ENCODE results near the gene RAB3B.
"Not testable (repeated sequence)": the region's sequence is repeated elsewhere in the genome, so short reads cannot be mapped to it uniquely, and the experiment has no call there.

Gene RAB3B

DNA sequence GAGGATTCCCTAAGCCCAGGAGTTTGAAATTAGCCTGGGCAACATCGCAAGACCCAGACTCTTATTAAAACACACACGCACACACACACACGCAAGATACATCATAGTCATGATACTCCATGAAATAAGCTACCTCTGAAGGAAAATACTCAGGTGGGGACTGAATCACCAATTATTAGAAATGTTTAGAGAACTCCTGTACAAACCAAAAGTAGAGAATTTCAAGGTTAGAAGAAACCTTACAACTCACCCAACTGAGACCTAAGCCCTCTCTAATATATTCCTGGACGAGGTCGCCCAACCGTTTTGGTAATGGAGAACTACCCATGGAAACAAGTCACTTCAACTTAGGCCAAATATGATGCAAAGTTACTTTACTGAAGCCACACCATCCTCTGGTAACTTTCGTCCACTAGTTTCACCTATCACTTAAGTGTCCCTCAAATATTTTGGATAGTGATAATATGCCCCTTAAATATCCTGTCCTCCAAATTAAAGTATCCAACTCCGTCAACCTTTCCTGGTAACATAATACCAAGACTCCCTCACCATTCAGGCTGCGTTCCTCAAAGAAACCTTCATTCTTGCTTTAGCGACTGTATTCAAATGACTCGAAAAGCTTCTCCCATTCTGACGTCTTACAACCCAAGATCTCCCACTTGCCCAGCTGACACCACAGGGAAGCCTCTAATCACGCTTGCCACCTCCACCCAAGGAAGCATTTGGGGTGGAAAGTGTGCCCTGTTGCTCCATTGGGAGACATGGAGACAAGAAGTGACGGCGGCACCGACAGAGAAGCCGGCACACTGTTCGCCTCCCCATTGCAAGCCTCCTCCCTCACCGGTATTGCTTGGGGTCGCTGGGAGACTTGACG, 112.8 kb downstream of the RAB3B start:
- no peak overlapping the region for H2AFZ ChIP-seq (ENCODE audit: low read length)

DNA sequence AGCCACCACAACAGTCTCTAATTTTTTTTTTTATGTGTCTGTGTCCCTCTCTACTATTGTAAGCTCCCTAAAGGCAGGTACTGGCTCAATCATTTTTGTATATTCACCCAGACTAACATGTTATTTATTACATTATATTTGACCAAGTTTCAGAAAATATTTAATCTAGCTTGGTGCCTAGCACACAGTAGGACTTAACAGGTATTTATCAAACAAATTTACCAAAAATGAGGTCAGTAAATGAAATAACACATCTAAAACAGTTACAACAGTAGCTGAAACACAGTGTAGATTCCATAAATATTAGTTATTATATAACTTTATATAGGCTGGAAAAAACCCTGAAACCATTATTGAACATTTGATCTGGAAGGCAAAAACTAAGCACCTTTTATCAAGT, 114.7 kb downstream of the RAB3B start:
- Histone ChIP-seq H3K27me3 (ENCODE audit: insufficient read depth, low read length) (no peaks in the 10 kb centered on the region), H3K4me1 (ENCODE audit: insufficient read depth, low read length, severe bottlenecking) (peaks cover 47% of the 10 kb centered on the region), H4K20me1 (ENCODE audit: insufficient read depth, low read length) (no peaks in the 10 kb centered on the region; the same call in 1 of the 2 replicates), H3K9me2 (ENCODE audit: low read depth, low read length) (no peaks in the 10 kb centered on the region), H3K27ac (ENCODE audit: low read depth, low read length, poor library complexity, severe bottlenecking) (no peak overlapping the region), H3K9ac (ENCODE audit: low read length) (no peak overlapping the region), H3K36me3 (ENCODE audit: insufficient read depth, low read length) (peaks cover 27% of the 10 kb centered on the region), H3K4me3 (ENCODE audit: low read depth, low read length, poor library complexity, severe bottlenecking) (peak overlapping the region; percentile 35), H3K79me2 (ENCODE audit: insufficient read depth, low read length) (peaks cover 66% of the 10 kb centered on the region), H3F3A (ENCODE audit: insufficient read depth, low read length) (no peaks in the 10 kb centered on the region), H3K9me3 (ENCODE audit: low read length) (no peaks in the 10 kb centered on the region), H2AFZ (ENCODE audit: low read length) (no peak overlapping the region), H3K4me2 (ENCODE audit: low read length) (peak overlapping the region; percentile 84)
- no peak for TF ChIP-seq EZH2 (IDR thresholded peaks at IDR 0.05; ENCODE audit: borderline replicate concordance, low read length)
- TF ChIP-seq, protein P1, sequence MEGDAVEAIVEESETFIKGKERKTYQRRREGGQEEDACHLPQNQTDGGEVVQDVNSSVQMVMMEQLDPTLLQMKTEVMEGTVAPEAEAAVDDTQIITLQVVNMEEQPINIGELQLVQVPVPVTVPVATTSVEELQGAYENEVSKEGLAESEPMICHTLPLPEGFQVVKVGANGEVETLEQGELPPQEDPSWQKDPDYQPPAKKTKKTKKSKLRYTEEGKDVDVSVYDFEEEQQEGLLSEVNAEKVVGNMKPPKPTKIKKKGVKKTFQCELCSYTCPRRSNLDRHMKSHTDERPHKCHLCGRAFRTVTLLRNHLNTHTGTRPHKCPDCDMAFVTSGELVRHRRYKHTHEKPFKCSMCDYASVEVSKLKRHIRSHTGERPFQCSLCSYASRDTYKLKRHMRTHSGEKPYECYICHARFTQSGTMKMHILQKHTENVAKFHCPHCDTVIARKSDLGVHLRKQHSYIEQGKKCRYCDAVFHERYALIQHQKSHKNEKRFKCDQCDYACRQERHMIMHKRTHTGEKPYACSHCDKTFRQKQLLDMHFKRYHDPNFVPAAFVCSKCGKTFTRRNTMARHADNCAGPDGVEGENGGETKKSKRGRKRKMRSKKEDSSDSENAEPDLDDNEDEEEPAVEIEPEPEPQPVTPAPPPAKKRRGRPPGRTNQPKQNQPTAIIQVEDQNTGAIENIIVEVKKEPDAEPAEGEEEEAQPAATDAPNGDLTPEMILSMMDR (IDR thresholded peaks at IDR 0.05; ENCODE audit: low read length) = no peak

More for the DNA sequence above, 112.8 kb downstream of the RAB3B start:
- H3K9me3 ChIP-seq (ENCODE audit: low read length) = no peaks in the 10 kb centered on the region
- H3K9me2 ChIP-seq (ENCODE audit: low read depth, low read length) = no peaks in the 10 kb centered on the region
- peak overlapping the region; percentile 84 for H3K4me2 ChIP-seq (ENCODE audit: low read length)
- H3K27ac ChIP-seq (ENCODE audit: low read depth, low read length, poor library complexity, severe bottlenecking) = peak overlapping the region; percentile 80
- no peak for TF ChIP-seq EZH2 (IDR thresholded peaks at IDR 0.05; ENCODE audit: borderline replicate concordance, low read length)
- TF ChIP-seq, protein P1 (IDR thresholded peaks at IDR 0.05; ENCODE audit: low read length) = no peak
- H3K4me1 ChIP-seq (ENCODE audit: insufficient read depth, low read length, severe bottlenecking) = peaks cover 47% of the 10 kb centered on the region
- H4K20me1 ChIP-seq (ENCODE audit: insufficient read depth, low read length) = no peaks in the 10 kb centered on the region; the same call in 1 of the 2 replicates
- H3K9ac ChIP-seq (ENCODE audit: low read length) = peak overlapping the region; percentile 98
- peaks cover 26% of the 10 kb centered on the region for H3K36me3 ChIP-seq (ENCODE audit: insufficient read depth, low read length)
- peak overlapping the region; percentile 96 for H3K4me3 ChIP-seq (ENCODE audit: low read depth, low read length, poor library complexity, severe bottlenecking)
- H3K27me3 ChIP-seq (ENCODE audit: insufficient read depth, low read length) = no peaks in the 10 kb centered on the region
- peaks cover 56% of the 10 kb centered on the region for H3K79me2 ChIP-seq (ENCODE audit: insufficient read depth, low read length)
- H3F3A ChIP-seq (ENCODE audit: insufficient read depth, low read length) = no peaks in the 10 kb centered on the region

DNA sequence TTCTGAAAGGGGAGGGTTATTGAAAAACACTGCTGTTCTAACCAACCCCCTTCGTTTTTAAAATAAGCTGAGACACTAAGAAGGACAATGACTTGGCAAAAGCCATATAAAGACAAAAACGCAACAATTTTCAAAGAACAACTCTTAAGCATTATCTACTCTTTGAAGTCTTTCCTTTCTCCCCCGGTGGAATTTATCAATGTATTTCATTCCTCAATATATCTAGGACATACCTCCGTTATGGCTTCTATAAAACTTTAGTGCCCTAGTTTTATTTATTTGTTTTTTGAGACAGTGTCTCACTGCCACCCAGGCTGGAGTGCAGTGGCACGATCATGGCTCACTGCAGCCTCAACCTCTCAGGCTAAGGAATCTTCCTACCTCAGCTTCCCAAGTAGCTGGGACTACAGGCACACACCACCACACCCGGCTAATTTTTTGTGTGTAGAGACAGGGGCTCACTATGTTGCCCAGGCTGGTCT, 115.2 kb downstream of the RAB3B start:
- H3F3A ChIP-seq (ENCODE audit: insufficient read depth, low read length) = no peaks in the 10 kb centered on the region
- peak overlapping the region; percentile 35 for H3K4me3 ChIP-seq (ENCODE audit: low read depth, low read length, poor library complexity, severe bottlenecking)
- TF ChIP-seq, protein P1 (IDR thresholded peaks at IDR 0.05; ENCODE audit: low read length) = no peak
- TF ChIP-seq EZH2 (IDR thresholded peaks at IDR 0.05; ENCODE audit: borderline replicate concordance, low read length) = no peak
- no peak overlapping the region; the same call in 1 of the 2 replicates for H3K9ac ChIP-seq (ENCODE audit: low read length)
- H3K27me3 ChIP-seq (ENCODE audit: insufficient read depth, low read length) = no peaks in the 10 kb centered on the region
- no peaks in the 10 kb centered on the region for H3K9me3 ChIP-seq (ENCODE audit: low read length)
- H4K20me1 ChIP-seq (ENCODE audit: insufficient read depth, low read length) = no peaks in the 10 kb centered on the region; the same call in 1 of the 2 replicates
- H3K9me2 ChIP-seq (ENCODE audit: low read depth, low read length) = no peaks in the 10 kb centered on the region
- no peak overlapping the region for H2AFZ ChIP-seq (ENCODE audit: low read length)
- H3K36me3 ChIP-seq (ENCODE audit: insufficient read depth, low read length) = peaks cover 27% of the 10 kb centered on the region
- H3K4me1 ChIP-seq (ENCODE audit: insufficient read depth, low read length, severe bottlenecking) = peaks cover 46% of the 10 kb centered on the region
- H3K79me2 ChIP-seq (ENCODE audit: insufficient read depth, low read length) = peaks cover 71% of the 10 kb centered on the region
- no peak overlapping the region for H3K27ac ChIP-seq (ENCODE audit: low read depth, low read length, poor library complexity, severe bottlenecking)
- H3K4me2 ChIP-seq (ENCODE audit: low read length) = peak overlapping the region; percentile 84

DNA sequence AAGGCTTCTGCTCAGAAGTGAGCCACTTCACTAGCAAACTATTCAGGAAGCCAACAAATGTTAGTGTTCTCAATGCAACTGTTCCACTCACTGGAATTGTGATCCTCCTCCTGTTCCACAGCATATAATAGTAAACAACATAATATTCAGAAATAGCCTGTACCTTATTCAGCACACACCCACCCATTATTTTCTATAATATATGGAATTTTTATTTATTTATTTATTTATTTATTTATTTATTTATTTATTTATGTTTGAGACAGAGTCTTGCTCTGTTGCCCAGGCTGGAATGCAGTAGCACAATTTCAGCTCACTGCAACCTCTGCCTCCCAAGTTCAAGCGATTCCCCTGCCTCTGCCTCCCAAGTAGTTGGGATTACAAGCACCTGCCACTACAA, 117.2 kb downstream of the RAB3B start:
- H3K9ac ChIP-seq (ENCODE audit: low read length); H4K20me1 ChIP-seq (ENCODE audit: insufficient read depth, low read length); H3F3A ChIP-seq (ENCODE audit: insufficient read depth, low read length); H3K9me3 ChIP-seq (ENCODE audit: low read length); H3K27ac ChIP-seq (ENCODE audit: low read depth, low read length, poor library complexity, severe bottlenecking); H3K27me3 ChIP-seq (ENCODE audit: insufficient read depth, low read length); H2AFZ ChIP-seq (ENCODE audit: low read length); H3K4me3 ChIP-seq (ENCODE audit: low read depth, low read length, poor library complexity, severe bottlenecking); H3K9me2 ChIP-seq (ENCODE audit: low read depth, low read length); H3K4me2 ChIP-seq (ENCODE audit: low read length): not testable (repeated sequence)
- H3K36me3 ChIP-seq (ENCODE audit: insufficient read depth, low read length) = peaks cover 37% of the 10 kb centered on the region
- H3K79me2 ChIP-seq (ENCODE audit: insufficient read depth, low read length) = peaks cover 85% of the 10 kb centered on the region
- peaks cover 37% of the 10 kb centered on the region for H3K4me1 ChIP-seq (ENCODE audit: insufficient read depth, low read length, severe bottlenecking)
